HepG2 (cell line): ENCODE results near the gene MXRA8. TPM values are rescaled to one million over a fixed set of nuclear protein-coding genes. Genes with fewer than 3 reads are reported as not detected.

Experiments
- AKAP8 ChIP-seq: sonication (generic); formaldehyde crosslinking; IDR thresholded peaks from 2 replicates; pipeline ENCODE4 v1.5.1; 2020; ENCODE audit warnings: mild to moderate bottlenecking, missing genetic modification reagents
- ARID3A ChIP-seq: IDR thresholded peaks from 2 replicates; pipeline ENCODE4 v1.6.1; 2012; ENCODE audit warnings: low read depth, low read length, improper control_type of control experiment
- ARNT2 ChIP-seq: sonication (generic); formaldehyde crosslinking; IDR thresholded peaks from 2 replicates; pipeline ENCODE4 v1.8.0; 2022; ENCODE audit warnings: mild to moderate bottlenecking, low read depth, missing genetic modification reagents, moderate library complexity
- ATF5 ChIP-seq: sonication (generic); formaldehyde crosslinking; IDR thresholded peaks from 2 replicates; pipeline ENCODE4 v1.4.0; 2020; ENCODE audit warnings: mild to moderate bottlenecking, low read depth, missing genetic modification reagents
- ATF7 ChIP-seq, 2 experiments: fragments of 450-650 bp in 1 of 2; sonication (generic) in 1 of 2; formaldehyde crosslinking in 1 of 2; IDR thresholded peaks; 2 replicates each; pipeline versions ENCODE4 v1.4.0 to v1.6.1; 2016 to 2020; ENCODE audit warnings: antibody characterized with exemption in 1 of 2, mild to moderate bottlenecking in 1 of 2, missing genetic modification reagents in 1 of 2
- E2F2 ChIP-seq: sonication (generic); formaldehyde crosslinking; IDR thresholded peaks from 2 replicates; pipeline ENCODE4 v1.4.0; 2020; ENCODE audit warnings: missing genetic modification reagents, borderline replicate concordance
- EZH2 ChIP-seq: conservative IDR thresholded peaks from 2 replicates; pipeline ENCODE4 v1.6.1; 2012; ENCODE audit warnings: mild to moderate bottlenecking, low read depth, low read length, moderate library complexity
- FOXK1 ChIP-seq: sonication (generic); formaldehyde crosslinking; IDR thresholded peaks from 2 replicates; pipeline ENCODE4 v1.4.0; 2020; ENCODE audit warnings: low read depth, missing genetic modification reagents, borderline replicate concordance
- GLMP ChIP-seq: sonication (generic); formaldehyde crosslinking; IDR thresholded peaks from 2 replicates; pipeline ENCODE4 v1.9.0; 2021; ENCODE audit warnings: missing genetic modification reagents, mild to moderate bottlenecking, borderline replicate concordance
- HMG20B ChIP-seq: conservative IDR thresholded peaks from 2 replicates; pipeline ENCODE4 v1.6.1; 2016; ENCODE audit warnings: missing genetic modification reagents, missing compliant biosample characterization
- HNRNPL ChIP-seq: fragments of 200-400 bp; formaldehyde crosslinking; IDR thresholded peaks from 2 replicates; pipeline ENCODE4 v1.6.1; 2017; ENCODE audit warnings: mild to moderate bottlenecking, low read depth, low read length
- MAF1 ChIP-seq: sonication (generic); formaldehyde crosslinking; IDR thresholded peaks from 2 replicates; pipeline ENCODE4 v1.5.0; 2020; ENCODE audit warnings: missing genetic modification reagents, borderline replicate concordance
- MED13 ChIP-seq: sonication (generic); formaldehyde crosslinking; IDR thresholded peaks from 2 replicates; pipeline ENCODE4 v1.5.0; 2020; ENCODE audit warnings: missing genetic modification reagents
- PLRG1 ChIP-seq: fragments of 450-650 bp; conservative IDR thresholded peaks from 2 replicates; pipeline ENCODE4 v1.6.1; 2016
- RNF2 ChIP-seq: fragments of 450-650 bp; conservative IDR thresholded peaks from 2 replicates; pipeline ENCODE4 v1.6.1; 2016; ENCODE audit warnings: low read depth
- SATB2 ChIP-seq: sonication (generic); formaldehyde crosslinking; IDR thresholded peaks from 2 replicates; pipeline ENCODE4 v1.5.0; 2020; ENCODE audit warnings: missing genetic modification reagents
- SOX5 ChIP-seq: IDR thresholded peaks from 2 replicates; pipeline ENCODE4 v1.6.1; 2016; ENCODE audit warnings: borderline replicate concordance
- SRSF4 ChIP-seq: fragments of 200-400 bp; formaldehyde crosslinking; IDR thresholded peaks from one replicate; pipeline ENCODE4 v1.6.1; 2018; ENCODE audit warnings: mild to moderate bottlenecking, low read depth, low read length, moderate library complexity; ENCODE audit not compliant: poor library complexity, severe bottlenecking
- ZBTB25 ChIP-seq: IDR thresholded peaks from 2 replicates; pipeline ENCODE4 v1.6.1; 2018; ENCODE audit warnings: missing genetic modification reagents
- ZFAT ChIP-seq: sonication (generic); formaldehyde crosslinking; conservative IDR thresholded peaks from 2 replicates; pipeline ENCODE4 v1.8.1; 2023; ENCODE audit warnings: missing genetic modification reagents, inconsistent platforms
- ZNF30 ChIP-seq: sonication (generic); formaldehyde crosslinking; IDR thresholded peaks from 2 replicates; pipeline ENCODE4 v1.5.0; 2020; ENCODE audit warnings: mild to moderate bottlenecking, missing genetic modification reagents
- ZNF644 ChIP-seq: IDR thresholded peaks from 2 replicates; pipeline ENCODE4 v1.6.1; 2016; ENCODE audit warnings: low read depth
- ZNF678 ChIP-seq: sonication (generic); formaldehyde crosslinking; IDR thresholded peaks from 2 replicates; pipeline ENCODE4 v1.4.0; 2020; ENCODE audit warnings: mild to moderate bottlenecking, missing genetic modification reagents
- ZNF850 ChIP-seq: sonication (generic); formaldehyde crosslinking; conservative IDR thresholded peaks from 2 replicates; pipeline ENCODE4 v1.9.0; 2021; ENCODE audit warnings: mild to moderate bottlenecking, missing genetic modification reagents
- ZSCAN25 ChIP-seq: sonication (generic); formaldehyde crosslinking; IDR thresholded peaks from 2 replicates; pipeline ENCODE4 v1.8.0; 2022; ENCODE audit warnings: mild to moderate bottlenecking, missing genetic modification reagents
- polyA plus RNA-seq, 8 experiments: library from polyadenylated mRNA; depleted of rRNA in 3 of 8; stranded (reverse) in 7 of 8; unstranded in 1 of 8; fragments of >200 nt; fragmentation: Illumina TruSeq in 4 of 8; extraction: Trizol in 4 of 8; gene quantifications; 2 replicates each; pipeline versions ENCODE4 v1.2.1 to v1.2.3, GENCODE V29; 2011 to 2016; ENCODE audit warnings: low read depth in 4 of 8, missing spikeins in 1 of 8, mixed read lengths in 1 of 8; ENCODE audit not compliant: insufficient read depth in 1 of 8
- total RNA-seq, 5 experiments: library from RNA; depleted of rRNA; stranded (reverse); fragments of >200 nt; fragmentation: Illumina TruSeq; extraction: Trizol; gene quantifications; 2 replicates each; pipeline ENCODE4 v1.2.3, GENCODE V29; 2016; ENCODE audit warnings: low read depth in 1 of 5

Gene MXRA8
- total and polyA plus RNA-seq, 2 of the 13 experiments (the other 11 are each of a cell fraction or from before 2014, with no cell fraction given) = 19.8 to 44.8 TPM

- TF ChIP-seq ARID3A (no peak), ARNT2 (CRISPR knock-in tag) (peak; percentile 89), SRSF4 (no peak), HMG20B (CRISPR knock-in tag) (no peak), ATF7 (IDR thresholded peaks at IDR 0.05) (no peak), ATF7 (CRISPR knock-in tag; IDR thresholded peaks at IDR 0.05) (no peak; the same call in 1 of the 2 replicates), GLMP (CRISPR knock-in tag) (no peak), RNF2 (no peak), ZNF644 (CRISPR knock-in tag) (0 out of 2 replicates have a peak, but pooled peaks have one; percentile 9), SOX5 (CRISPR knock-in tag) (peak; percentile 52; the same call in 1 of the 2 replicates), ZNF30 (CRISPR knock-in tag) (no peak), ATF5 (no peak), PLRG1 (no peak), ZNF850 (CRISPR knock-in tag) (0 out of 2 replicates have a peak, but pooled peaks have one; percentile 22), ZBTB25 (CRISPR knock-in tag) (peak; percentile 96), SATB2 (CRISPR knock-in tag) (no peak; the same call in 1 of the 2 replicates), HNRNPL (no peak), ZSCAN25 (CRISPR knock-in tag) (peak; percentile 68), EZH2 (no peak), MED13 (CRISPR knock-in tag) (peak; percentile 48; the same call in 1 of the 2 replicates), ZNF678 (peak; percentile 70; the same call in 1 of the 2 replicates), E2F2 (CRISPR knock-in tag) (no peak), ZFAT (CRISPR knock-in tag) (no peak), MAF1 (CRISPR knock-in tag) (0 out of 2 replicates have a peak, but pooled peaks have one; percentile 74), FOXK1 (CRISPR knock-in tag) (peak; percentile 96), AKAP8 (peak; percentile 86; the same call in 1 of the 2 replicates)
Observed at GRCh38 chr1:1406821-1407635, 48.7 kb upstream of the MXRA8 start, which contains the start of gene MRPL20 (continued).
